Measurements from ENCODE around the gene CATSPERZ.

- no peak for TF ChIP-seq POLR2A (IDR thresholded peaks at IDR 0.05; ENCODE audit: low read length)
- TF ChIP-seq GATA1 (IDR thresholded peaks at IDR 0.05; ENCODE audit: low read depth, low read length): no peak
Measured at GRCh38 chr11:64292460-64293254, 7.5 kb upstream of the CATSPERZ start.
